Left ventricle myocardium superior (tissue), 1 donor: ENCODE results near the gene ZNF326. TPM values are rescaled to one million over a fixed set of nuclear protein-coding genes. Genes with fewer than 3 reads are reported as not detected.
"Not testable (repeated sequence)": the region's sequence is repeated elsewhere in the genome, so short reads cannot be mapped to it uniquely, and the experiment has no call there.

ENCODE experiments used
- ATAC-seq: fragments of 200-7000 bp; cut with Tn5 transposase; one replicate; pipeline ENCODE4 v1.9.1; 2020; ENCODE audit warnings: mild to moderate bottlenecking, moderate library complexity
- DNase-seq: peaks from one replicate; pipeline ENCODE4 v3.0.0-alpha.2; 2020
- intact Hi-C: fragments of 100-400 bp; cut with micrococcal nuclease; formaldehyde crosslinking; loops from one replicate; pipeline ENCODE4 v1.11.0; 2022
- total RNA-seq: library from RNA; stranded (reverse); fragmentation: NEBNext Ultra II Directional; extraction: Animal tissue kit (Norgen Biotek cat#: 25700); gene quantifications from one replicate; pipeline ENCODE4 v1.2.1, GENCODE V29; 2021
- donor health status: DM: no; HTN: yes; CAD: no; lungs with severe emphysema.

ZNF326 gene
- total RNA-seq, 1 donor from 2014 or later, result 17.0 TPM

DNA sequence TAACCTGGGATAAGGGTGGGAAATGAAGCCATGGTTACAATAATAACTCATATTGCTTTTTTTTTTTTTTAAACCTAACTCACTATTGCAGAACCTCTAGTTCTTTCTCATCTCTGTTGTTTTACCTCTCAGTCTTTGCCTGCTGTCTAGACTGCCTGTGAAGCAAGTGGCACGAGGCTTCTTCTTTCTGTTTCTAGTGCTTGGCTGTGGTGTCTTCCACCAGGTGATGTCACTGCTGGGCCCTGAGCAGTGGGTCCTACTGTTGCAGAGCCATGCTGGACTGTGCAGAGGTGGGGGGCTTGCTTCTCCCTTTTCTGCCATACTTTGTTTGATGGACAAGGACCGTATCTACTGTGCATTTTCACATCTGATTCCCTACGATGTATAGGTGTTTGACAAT is 51.7 kb downstream of the ZNF326 start:
- intact Hi-C loops, result no loop called here
- ATAC-seq (no peak), DNase-seq (no peak)

DNA sequence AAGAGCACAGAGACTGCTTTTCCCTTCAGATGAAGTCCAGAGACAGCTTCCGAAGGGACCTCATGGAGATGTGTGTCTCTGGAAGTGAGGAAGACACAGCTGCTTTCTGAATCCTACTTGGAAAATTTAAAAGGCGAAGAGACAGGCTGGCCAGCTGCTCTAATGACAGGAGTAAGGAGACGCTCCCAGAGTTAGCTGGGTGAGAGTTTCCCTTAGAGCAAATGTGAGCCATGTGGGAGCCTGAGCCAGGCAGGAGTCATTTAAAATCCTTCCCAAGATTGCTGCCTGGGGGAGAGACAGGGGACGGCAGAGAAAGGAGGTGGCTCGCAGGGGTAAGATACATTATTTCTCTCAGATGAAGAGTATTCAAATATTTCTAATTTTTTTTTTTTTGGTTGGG is 53.1 kb downstream of the ZNF326 start:
- ATAC-seq, result no peak
- no peak for DNase-seq
- intact Hi-C loops, result no loop called here

DNA sequence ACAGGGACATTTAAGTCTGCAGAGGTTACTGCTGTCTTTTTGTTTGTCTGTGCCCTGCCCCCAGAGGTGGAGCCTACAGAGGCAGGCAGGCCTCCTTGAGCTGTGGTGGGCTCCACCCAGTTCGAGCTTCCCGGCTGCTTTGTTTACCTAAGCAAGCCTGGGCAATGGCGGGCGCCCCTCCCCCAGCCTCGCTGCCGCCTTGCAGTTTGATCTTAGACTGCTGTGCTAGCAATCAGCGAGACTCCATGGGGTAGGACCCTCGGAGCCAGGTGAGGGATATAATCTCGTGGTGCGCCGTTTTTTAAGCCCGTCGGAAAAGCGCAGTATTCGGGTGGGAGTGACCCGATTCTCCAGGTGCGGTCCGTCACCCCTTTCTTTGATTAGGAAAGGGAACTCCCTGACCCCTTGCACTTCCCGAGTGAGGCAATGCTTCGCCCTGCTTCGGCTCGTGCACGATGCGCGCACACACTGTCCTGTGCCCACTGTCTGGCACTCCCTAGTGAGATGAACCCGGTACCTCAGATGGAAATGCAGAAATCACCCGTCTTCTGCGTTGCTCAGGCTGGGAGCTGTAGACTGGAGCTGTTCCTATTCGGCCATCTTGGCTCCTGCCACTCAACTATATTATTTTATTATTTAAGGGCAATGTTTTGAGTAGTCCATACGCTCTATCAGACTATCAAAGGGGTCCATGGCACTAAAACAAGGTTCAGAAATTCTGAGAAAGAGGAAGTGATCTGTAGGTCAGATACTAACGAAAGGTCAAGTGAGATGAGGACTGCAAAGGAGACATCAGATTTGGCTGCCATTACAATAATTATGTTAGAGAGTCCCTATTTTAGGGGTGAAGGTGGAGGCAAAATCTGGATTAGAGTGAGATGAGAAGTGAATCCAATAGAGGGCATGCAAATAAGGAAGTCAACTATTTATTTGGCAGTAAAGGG is 68.1 kb downstream of the ZNF326 start:
- ATAC-seq, DNase-seq, intact Hi-C loops: not testable (repeated sequence)

DNA sequence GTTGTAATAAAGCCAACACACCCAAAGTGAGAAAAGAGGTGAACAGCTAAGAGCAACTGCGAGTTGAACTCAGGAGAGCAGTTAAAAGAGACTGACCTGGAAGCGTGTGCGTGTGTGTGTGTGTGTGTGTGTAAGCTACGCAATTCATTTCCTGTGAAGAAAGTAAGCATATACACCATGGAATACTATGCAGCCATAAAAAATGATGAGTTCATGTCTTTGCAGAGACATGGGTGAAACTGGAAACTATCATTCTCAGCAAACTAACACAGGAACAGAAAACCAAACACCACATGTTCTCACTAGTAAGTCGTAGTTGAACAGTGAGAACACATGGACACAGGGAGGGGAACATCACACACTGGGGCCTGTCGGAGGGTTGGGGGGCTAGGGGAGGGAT is 69.2 kb downstream of the ZNF326 start:
- ATAC-seq, DNase-seq, intact Hi-C loops: not testable (repeated sequence)

DNA sequence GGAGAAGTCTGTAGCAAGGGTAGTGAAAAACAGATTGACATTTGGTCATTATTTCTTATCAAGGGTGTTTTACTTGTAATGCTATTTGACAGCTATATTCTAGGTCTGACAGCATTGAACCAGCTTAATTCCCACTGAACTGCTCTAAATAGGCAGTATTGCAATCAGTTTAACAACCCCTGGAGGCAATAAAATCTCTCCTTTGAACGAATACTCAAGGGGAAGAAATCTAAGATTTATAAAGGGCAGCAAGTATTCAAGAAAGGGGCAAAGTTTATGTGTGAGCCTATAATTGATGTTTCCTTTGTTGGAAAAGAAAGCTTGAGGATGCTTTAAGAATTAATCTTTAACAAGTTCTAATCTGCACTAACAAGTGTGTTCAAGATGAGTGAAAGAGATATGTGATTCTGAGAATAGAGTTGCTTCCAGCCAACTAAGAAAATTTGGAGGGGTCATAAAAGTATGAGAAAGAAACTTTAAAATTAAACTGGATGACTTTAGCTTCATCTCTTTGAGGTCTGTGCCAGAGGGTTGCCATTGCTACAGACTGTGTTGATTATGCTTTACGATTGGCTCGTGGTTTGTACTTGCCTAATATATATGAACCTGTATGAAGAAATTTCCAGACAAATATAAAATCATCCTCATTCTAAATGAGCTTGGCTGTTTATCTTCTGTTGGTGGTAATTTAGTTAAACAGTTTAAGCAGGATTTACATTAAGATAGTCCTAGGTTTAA is 72.5 kb downstream of the ZNF326 start:
- DNase-seq (no peak), ATAC-seq (no peak)
- intact Hi-C loops, result no loop called here

DNA sequence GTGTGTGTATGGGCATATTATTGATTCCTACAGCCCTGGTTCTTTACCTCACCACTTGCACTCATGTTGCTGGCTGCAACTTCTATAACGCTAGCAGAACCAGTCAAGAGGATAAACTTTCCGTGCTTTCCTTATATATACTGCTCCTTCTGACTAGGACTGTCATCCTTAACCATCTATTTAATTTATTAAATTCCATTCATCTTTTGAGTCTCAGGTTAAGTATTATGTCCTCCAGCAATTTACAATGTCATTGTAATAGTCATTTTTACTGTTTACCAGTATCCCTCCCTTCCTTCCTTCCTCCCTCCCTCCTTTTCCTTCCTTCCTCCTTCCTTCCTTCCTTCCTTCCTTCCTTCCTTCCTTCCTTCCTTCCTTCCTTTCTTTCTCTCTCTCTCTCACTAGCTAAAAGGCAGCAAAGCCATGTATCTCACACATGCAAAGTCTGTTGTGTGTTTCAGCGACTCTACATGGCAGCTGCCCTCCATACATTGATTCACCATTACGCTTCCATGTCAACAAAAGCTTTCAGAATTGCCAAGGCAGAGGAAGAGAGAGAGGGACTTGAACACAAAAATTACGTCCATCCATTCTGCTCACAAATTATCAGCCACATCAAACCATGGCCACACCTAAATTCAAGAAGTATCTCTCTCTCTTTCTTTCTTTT is 73.8 kb downstream of the ZNF326 start:
- ATAC-seq (no peak), DNase-seq (no peak)
- intact Hi-C loops, result no loop called here

DNA sequence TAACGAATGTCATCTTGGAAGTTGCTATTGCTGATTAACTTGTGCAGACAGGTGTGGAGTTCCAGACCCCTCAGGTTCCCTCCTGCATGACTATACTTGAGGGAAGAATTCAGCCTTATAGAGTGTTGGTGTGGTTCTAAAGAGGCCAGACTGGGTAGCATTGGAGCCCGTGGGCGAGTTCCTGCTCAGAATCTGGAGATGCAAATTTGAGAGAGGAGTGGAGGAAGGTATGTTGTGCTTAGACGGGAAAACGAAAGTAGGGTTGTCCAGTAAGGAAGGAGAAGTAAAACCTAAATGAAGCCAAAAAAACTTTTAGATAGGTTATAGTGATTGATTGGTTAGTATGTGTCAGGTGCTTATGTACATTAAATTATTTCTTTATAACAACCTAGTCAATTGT is 79.2 kb downstream of the ZNF326 start:
- intact Hi-C loops, result no loop called here
- DNase-seq (no peak), ATAC-seq (no peak)

DNA sequence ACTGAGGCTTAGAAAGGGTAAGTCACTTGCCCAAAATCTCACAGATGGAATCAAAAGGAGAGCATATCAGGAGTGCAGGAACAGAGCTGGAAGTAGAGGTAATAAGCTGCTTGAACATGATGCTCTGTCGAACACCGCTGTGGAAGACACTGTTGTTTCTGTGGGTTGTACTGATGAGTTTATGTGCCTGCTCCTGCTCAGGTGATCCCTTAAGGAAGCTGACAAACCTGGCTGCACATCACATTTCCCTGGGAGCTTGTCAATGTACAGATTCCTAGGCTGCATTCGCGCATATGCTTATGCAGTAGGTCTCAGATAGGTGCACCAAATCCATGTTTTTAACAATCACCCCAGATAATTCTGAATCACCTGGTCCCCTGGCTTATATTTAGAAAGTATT is 79.7 kb downstream of the ZNF326 start:
- no peak for ATAC-seq
- no peak for DNase-seq
- intact Hi-C loops, result no loop called here

DNA sequence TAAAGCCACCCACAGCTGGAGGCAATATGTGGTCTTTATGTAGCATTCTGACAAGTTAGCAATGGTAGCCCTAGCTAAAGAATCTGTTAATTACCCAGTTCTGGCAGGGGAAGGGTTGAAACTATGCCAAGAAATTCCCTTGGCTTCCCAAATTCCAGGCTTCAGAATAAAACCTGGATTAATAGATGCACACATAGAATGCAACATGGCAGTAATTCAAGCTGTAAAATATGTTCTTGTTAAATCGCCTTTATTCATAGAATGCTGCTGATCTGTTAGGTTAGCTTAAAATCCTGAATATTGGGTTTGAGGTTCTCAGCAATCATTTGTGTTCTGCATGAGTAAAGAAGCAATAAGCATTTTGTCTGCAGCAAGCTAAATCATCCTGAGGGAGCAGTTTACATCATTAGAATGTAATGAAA is 80.1 kb downstream of the ZNF326 start:
- no peak for DNase-seq
- intact Hi-C loops, result no loop called here
- no peak for ATAC-seq

DNA sequence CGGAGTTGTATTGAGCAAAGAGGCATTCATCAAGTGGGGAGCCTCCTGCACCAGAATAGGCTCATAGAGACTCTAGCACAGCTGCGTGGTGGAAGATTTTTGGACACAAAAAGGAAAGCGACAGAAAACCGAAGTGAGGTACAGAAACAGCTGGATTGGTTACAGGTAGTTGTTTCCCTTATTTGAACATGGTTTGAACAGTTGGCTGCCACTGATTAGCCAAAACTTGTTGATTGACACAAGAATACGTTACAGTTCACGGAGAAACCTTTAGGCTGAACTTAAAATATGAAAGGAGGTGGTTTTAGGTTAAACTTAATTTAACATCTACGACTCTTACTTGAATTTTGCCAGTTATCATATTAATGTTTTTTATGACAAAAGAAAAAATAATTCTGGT is 89.1 kb downstream of the ZNF326 start:
- intact Hi-C loops, result no loop called here
- DNase-seq (no peak), ATAC-seq (no peak)

Other genes with a start within 250 kb of the ZNF326 start
- 6.8 TPM for gene LRRC8D, start 174.1 kb upstream of the ZNF326 start, total RNA-seq